Astrocyte of the spinal cord (primary cell): ENCODE data around the gene RPL41.

Source experiments
- DNase-seq: peaks from one replicate; pipeline ENCODE4 v3.0.0; 2011; ENCODE audit warnings: low read depth, low spot score
- H3K4me3 ChIP-seq: 2 replicates; pipeline ENCODE4 v1.5.1; 2011; ENCODE audit warnings: low read depth, mild to moderate bottlenecking, low read length, moderate library complexity
- in situ Hi-C: cut with HindIII; loops from 2 replicates; pipeline ENCODE4 v1.10.0; 2017; ENCODE audit warnings: low sequenced_read_pairs
- TF ChIP-seq, protein P1 (sequence below): IDR thresholded peaks from 2 replicates; pipeline ENCODE4 v1.5.1; 2012; ENCODE audit warnings: low read depth, mild to moderate bottlenecking, low read length, inconsistent platforms

Gene RPL41

DNA sequence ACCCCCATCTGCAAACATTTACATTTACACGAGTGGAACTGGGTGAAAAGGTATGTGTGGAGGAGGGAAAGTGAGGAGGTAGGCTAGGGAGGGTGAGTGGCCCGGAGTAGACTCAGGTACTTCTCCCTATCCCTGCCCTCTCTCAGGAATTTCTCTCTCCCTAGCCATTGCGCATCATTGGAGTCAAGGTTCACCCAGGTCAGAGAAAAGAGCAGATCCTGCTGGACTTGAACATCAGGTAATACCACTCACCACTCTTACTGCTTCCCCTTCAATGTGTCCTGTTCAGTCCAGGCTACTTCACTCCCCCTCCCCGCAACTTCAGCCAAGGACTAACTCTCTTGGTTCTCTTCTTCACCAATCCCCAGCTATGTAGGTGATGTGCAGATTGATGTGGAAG, 14.4 kb downstream of the RPL41 start:
- in situ Hi-C loops, result no loop called here

DNA sequence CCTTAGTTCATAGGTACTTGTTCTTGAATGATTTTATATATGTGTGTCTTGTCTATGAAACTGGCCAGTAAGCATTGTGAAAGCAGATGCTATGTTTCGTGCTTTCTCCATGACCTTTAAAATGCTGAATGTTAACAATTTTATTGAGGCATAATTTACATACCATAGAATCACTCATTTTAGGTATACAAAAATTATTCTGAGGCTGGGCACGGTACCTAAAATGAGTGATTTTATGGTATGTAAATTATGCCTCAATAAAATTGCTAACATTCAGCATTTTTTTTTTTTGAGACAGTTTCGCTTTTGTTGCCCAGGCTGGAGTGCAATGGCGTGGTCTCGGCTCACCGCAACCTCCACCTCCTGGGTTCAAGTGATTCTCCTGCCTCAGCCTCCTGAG, 18.5 kb downstream of the RPL41 start:
- no peak overlapping the region for H3K4me3 ChIP-seq
- no peak for DNase-seq
- in situ Hi-C loops, result no loop called here
- TF ChIP-seq, protein P1, sequence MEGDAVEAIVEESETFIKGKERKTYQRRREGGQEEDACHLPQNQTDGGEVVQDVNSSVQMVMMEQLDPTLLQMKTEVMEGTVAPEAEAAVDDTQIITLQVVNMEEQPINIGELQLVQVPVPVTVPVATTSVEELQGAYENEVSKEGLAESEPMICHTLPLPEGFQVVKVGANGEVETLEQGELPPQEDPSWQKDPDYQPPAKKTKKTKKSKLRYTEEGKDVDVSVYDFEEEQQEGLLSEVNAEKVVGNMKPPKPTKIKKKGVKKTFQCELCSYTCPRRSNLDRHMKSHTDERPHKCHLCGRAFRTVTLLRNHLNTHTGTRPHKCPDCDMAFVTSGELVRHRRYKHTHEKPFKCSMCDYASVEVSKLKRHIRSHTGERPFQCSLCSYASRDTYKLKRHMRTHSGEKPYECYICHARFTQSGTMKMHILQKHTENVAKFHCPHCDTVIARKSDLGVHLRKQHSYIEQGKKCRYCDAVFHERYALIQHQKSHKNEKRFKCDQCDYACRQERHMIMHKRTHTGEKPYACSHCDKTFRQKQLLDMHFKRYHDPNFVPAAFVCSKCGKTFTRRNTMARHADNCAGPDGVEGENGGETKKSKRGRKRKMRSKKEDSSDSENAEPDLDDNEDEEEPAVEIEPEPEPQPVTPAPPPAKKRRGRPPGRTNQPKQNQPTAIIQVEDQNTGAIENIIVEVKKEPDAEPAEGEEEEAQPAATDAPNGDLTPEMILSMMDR, result no peak

More for the DNA sequence above, 14.4 kb downstream of the RPL41 start:
- H3K4me3 ChIP-seq, result no peak overlapping the region
- no peak for DNase-seq
- TF ChIP-seq, protein P1, result no peak

DNA sequence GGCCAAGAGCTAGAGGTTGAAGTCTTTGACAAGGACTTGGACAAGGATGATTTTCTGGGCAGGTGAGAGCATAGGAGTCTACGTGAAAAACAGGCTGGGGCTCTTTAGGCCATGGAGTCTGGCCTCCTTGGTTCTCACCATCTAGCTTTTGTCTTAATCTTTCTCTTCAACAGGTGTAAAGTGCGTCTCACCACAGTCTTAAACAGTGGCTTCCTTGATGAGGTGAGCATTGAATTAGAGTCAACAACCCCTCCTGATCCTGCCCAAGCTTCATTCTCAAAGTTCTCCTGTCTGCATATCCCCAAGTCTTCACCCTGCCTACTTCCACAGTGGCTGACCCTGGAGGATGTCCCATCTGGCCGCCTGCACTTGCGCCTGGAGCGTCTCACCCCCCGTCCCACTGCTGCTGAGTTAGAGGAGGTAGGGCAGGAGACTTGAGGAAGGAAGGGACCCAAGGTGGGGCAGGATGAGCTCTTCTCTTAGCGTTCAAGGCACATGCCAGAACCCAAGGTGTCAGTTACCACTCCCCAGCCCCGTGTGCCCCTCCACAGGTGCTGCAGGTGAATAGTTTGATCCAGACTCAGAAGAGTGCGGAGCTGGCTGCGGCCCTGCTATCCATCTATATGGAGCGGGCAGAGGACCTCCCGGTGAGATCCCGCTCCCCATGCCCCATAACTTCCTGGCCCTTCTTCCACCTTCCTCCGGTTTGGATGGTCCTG, 21.6 kb downstream of the RPL41 start:
- DNase-seq, result no peak
- no peak overlapping the region for H3K4me3 ChIP-seq

DNA sequence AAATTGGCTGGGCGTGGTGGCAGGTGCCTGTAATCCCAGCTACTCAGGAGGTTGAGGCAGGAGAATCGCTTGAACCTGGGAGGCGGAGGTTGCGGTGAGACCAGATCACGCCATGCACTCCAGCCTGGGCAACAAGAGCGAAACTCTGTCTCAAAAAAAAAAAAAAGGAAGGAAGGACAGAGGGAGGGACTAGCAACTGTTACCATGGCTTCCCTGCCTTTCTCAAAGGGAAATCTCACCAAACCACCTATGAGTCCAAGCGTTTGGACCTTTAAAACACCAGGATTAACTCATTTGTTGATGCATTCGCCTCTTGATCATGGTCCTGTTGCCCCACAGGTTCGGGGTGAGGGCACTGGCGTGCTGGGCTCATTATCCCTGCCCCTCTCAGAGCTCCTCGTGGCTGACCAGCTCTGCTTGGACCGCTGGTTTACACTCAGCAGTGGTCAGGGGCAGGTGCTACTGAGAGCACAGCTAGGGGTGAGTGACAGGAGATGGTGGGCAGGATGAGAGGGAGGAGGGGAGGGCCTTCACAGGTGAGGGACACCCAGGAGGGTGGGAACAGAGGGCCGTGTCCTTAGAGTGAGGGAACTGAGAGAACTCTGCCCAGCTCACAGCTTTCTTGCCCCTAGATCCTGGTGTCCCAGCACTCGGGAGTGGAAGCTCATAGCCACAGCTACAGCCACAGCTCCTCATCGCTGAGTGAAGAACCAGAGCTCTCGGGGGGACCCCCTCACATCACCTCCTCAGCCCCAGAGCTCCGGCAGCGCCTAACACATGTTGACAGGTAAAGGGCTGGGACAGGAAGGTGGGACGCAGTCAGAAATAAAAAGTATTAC, 25.7 kb downstream of the RPL41 start:
- TF ChIP-seq, protein P1, result no peak
- H3K4me3 ChIP-seq, result no peak overlapping the region
- no peak for DNase-seq
- in situ Hi-C loops, result no loop called here

More for the DNA sequence above, 21.6 kb downstream of the RPL41 start:
- in situ Hi-C loops, result no loop called here
- TF ChIP-seq, protein P1, result no peak

DNA sequence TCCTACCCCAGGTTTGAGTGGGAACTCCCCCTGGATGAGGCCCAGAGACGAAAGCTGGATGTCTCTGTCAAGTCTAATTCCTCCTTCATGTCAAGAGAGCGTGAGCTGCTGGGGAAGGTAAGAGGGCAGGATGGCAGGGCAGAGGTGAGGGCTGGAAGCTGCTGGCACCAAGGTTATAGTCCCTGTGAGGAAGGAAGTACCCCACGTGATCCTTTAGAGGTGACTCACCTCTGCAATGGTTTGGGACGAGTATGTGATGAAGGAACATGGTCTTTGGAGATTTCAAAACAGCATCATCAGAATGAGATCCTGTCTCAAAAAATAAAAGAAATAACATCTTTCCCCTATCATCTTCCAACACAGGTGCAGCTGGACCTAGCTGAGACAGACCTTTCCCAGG, 26.8 kb downstream of the RPL41 start:
- in situ Hi-C loops, result no loop called here
- H3K4me3 ChIP-seq, result no peak overlapping the region
- DNase-seq, result no peak
- TF ChIP-seq, protein P1, result no peak

DNA sequence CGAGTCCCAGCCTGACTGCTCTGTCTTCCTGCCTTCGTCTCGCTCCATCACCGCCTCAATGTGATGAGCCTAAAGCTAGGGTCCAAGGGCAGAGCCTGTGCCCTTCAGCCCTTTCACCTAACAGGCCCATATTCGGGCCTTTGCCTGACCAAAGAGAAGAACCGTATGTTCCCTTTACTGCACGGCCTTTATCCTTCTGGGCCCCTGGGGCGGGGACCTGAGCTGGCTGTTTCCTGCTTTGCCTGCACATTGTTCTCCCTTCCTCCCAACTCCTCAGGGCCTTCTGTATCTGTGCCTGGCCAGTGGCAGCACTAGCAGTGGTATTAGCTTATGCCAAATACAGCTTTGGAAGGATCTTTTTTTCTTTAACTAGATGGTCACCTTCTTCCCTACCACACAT, 27.4 kb downstream of the RPL41 start:
- in situ Hi-C loops, result no loop called here
- no peak overlapping the region for H3K4me3 ChIP-seq
- TF ChIP-seq, protein P1, result no peak
- no peak for DNase-seq
